Fibroblast of skin of right biceps (primary cell): ENCODE results near the gene ZFP64.
"Not testable (repeated sequence)": the region's sequence is repeated elsewhere in the genome, so short reads cannot be mapped to it uniquely, and the experiment has no call there.

Experiments used
- DNase-seq: peaks from one replicate; pipeline ENCODE4 v3.0.0-alpha.2; 2013

The ZFP64 gene

GRCh38 chr20:52200870-52201269 is 9.3 kb upstream of the ZFP64 start:
- no peak for DNase-seq

GRCh38 chr20:52196845-52197244 is 5.3 kb upstream of the ZFP64 start:
- DNase-seq, result no peak

GRCh38 chr20:52193886-52194545 is 2.4 kb upstream of the ZFP64 start:
- DNase-seq, result no peak

- DNase-seq, result no peak
Observed at GRCh38 chr20:52193133-52193532, 1.6 kb upstream of the ZFP64 start.

GRCh38 chr20:52192719-52193007 is 1.1 kb upstream of the ZFP64 start:
- not testable (repeated sequence) for DNase-seq

GRCh38 chr20:52191916-52192718 is 538 bp upstream of the ZFP64 start:
- DNase-seq, result peak; percentile 12

- DNase-seq, result peak; percentile 26
Observed at GRCh38 chr20:52190437-52191131, 995 bp downstream of the ZFP64 start.

- no peak for DNase-seq
Observed at GRCh38 chr20:52181766-52182165, 9.8 kb downstream of the ZFP64 start.

GRCh38 chr20:52180180-52180840 is 11.3 kb downstream of the ZFP64 start:
- DNase-seq, result no peak

- no peak for DNase-seq
Observed at GRCh38 chr20:52179331-52180179, 12.0 kb downstream of the ZFP64 start.

GRCh38 chr20:52178691-52179090 is 12.9 kb downstream of the ZFP64 start:
- no peak for DNase-seq

GRCh38 chr20:52175840-52176239 is 15.7 kb downstream of the ZFP64 start:
- no peak for DNase-seq

GRCh38 chr20:52172392-52173047 is 19.1 kb downstream of the ZFP64 start:
- DNase-seq, result no peak

- no peak for DNase-seq
Observed at GRCh38 chr20:52171025-52171424, 20.6 kb downstream of the ZFP64 start.

- no peak for DNase-seq
Observed at GRCh38 chr20:52168116-52168515, 23.5 kb downstream of the ZFP64 start.

- DNase-seq, result no peak
Observed at GRCh38 chr20:52167232-52167840, 24.2 kb downstream of the ZFP64 start.

- DNase-seq, result no peak
Observed at GRCh38 chr20:52166150-52166549, 25.4 kb downstream of the ZFP64 start.

GRCh38 chr20:52160621-52161204 is 30.9 kb downstream of the ZFP64 start:
- no peak for DNase-seq

- no peak for DNase-seq
Observed at GRCh38 chr20:52160049-52160570, 31.5 kb downstream of the ZFP64 start.

GRCh38 chr20:52154575-52154974 is 37.0 kb downstream of the ZFP64 start:
- DNase-seq, result no peak

GRCh38 chr20:52153896-52154295 is 37.7 kb downstream of the ZFP64 start:
- no peak for DNase-seq
